Measurements from ENCODE around the gene RNU1-3.
"Not testable (repeated sequence)": the region's sequence is repeated elsewhere in the genome, so short reads cannot be mapped to it uniquely, and the experiment has no call there.

DNA sequence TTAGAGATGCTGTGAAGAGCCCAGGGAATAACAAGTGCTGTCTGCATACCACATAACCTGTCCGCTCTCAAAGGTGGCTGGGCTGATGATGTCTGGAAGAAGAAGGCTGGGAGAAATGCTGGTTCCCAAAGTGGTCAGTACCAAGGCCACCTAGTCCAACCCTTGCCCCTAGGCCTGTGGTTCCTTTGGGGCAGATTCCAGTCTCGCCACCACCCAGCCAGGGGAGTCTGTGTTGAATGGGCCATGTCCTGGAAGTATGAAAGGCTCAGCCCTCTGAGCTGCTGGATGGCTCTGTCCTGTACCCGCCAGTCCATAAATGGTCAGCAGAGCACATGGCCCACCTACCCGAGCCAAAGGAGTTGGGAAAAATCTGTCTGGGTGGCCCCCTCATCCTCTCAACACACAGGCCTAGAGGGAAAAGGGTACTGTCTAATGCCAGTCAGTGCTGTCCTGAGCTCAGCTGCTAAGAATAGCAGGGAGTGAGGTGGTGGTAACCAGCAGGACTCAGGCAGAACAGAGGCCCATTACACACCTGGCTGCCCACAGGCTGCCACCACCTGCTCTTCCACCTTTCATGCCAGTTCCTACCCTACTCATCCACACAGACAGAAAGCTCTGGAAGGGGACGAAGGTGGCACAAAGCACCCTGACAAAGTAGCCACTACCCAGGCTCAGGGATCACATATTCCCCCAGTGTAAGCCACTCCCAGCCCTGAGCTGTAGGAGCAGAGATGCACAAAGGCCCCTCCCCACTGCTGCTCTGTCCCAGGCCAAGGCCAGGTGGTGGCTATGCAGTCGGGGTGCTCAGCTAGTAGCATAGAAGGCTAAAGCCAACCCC lies 28.6 kb downstream of the RNU1-3 start:
- not testable (repeated sequence) for TF ChIP-seq HNF4A (conservative IDR thresholded peaks at IDR 0.05); GABPA (IDR thresholded peaks at IDR 0.05 in 1 of 2, conservative IDR thresholded peaks at IDR 0.05 in 1 of 2)
- TF ChIP-seq, protein P1, sequence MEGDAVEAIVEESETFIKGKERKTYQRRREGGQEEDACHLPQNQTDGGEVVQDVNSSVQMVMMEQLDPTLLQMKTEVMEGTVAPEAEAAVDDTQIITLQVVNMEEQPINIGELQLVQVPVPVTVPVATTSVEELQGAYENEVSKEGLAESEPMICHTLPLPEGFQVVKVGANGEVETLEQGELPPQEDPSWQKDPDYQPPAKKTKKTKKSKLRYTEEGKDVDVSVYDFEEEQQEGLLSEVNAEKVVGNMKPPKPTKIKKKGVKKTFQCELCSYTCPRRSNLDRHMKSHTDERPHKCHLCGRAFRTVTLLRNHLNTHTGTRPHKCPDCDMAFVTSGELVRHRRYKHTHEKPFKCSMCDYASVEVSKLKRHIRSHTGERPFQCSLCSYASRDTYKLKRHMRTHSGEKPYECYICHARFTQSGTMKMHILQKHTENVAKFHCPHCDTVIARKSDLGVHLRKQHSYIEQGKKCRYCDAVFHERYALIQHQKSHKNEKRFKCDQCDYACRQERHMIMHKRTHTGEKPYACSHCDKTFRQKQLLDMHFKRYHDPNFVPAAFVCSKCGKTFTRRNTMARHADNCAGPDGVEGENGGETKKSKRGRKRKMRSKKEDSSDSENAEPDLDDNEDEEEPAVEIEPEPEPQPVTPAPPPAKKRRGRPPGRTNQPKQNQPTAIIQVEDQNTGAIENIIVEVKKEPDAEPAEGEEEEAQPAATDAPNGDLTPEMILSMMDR (IDR thresholded peaks at IDR 0.05; ENCODE audit: low read depth, low read length, missing input control), result not testable (repeated sequence)

Data from liver (tissue), 3 donors.